Activated CD4-positive, alpha-beta T cell treated with anti-CD3 and anti-CD28 coated beads for 4 hours (primary cell): ENCODE data around the gene PTPRG.

Experiments
- DNase-seq, 2 donors: peaks; one replicate each; pipeline ENCODE4 v3.0.0-alpha.2; 2020

The PTPRG gene

GRCh38 chr3:61625429-61625828 is 64.1 kb downstream of the PTPRG start:
- DNase-seq, result no peak

- DNase-seq, result no peak
Measured at GRCh38 chr3:61626484-61626883, 65.1 kb downstream of the PTPRG start.

DNA sequence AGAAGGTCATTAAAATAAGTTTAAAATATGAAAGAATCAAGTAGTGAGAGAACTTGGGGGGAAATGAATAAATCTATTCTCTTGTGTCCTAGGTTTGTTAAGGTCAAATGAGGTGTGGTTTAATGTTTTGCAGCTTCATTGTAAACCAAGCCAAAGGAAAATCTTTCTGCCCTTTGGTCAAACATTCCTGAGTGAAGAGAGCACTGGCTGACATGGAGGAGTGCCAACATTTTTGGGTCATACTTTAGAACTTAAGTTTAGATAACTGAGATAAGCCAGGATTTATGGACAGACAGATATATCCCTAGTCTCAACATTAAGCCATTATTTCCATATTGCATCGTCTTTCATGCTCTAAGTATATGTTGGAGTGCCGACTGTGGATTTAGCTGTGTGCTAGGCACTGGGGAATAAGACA is 66.4 kb downstream of the PTPRG start:
- no peak for DNase-seq

GRCh38 chr3:61628636-61629035 is 67.3 kb downstream of the PTPRG start:
- DNase-seq, result no peak

GRCh38 chr3:61629442-61629841 is 68.1 kb downstream of the PTPRG start:
- DNase-seq, result no peak

DNA sequence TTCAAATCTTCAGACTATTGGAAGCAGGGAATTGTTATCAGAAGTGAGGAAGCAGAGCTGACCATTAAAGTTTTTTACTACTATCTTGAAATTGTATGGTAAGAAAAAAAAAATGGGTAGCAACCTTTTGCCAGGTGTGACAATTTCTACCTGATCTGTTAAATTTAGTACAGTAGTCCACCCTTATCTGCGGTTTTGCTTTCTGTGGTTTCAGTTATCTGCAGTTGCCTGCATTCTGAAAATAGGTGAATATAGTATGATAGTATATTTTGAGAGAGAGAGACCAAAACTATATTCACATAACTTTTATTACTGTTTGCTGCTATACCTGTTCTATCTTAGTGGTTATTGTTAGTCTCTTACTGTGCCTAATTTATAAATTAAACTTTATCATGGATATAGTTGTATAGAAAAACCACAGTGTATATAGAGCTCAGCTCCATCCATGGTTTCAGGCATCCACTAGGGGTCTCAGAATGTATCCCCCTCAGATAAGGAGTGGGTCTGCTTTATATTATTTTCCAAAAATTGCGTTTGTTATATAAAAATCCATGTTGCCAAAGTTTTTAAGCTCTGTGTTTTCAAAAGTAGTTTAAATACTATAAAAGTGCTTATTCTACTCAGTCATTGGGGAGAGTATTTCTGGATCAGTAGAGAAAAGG is 69.9 kb downstream of the PTPRG start:
- DNase-seq, result no peak

DNA sequence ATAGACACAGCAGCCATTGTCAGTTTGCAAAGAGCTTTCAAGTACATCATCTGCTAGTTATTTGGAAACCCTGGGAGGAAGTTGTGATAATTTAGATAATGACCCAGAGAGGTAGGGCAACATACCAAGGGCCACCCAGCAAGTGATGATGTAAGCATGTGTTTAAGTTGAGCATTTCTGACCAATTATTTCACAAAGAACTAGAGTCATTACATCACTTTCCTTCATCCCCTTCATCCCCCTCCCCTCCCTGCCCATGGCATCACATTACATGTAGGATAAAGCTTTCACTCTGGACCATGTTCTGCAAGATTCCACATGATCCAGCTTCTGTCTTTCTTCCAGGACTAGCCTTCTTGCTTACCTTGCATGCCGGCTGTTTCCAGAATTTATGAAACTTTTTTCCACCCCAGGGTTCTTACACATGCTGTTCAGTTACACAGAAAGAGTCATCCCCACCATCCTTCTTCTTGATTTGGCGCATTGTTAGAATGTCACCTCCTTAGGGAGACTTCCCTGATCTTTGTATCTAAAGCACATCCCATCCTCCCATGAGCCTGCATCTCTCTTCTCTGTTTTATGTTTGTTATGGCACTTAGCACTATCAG is 71.3 kb downstream of the PTPRG start:
- no peak for DNase-seq

GRCh38 chr3:61634678-61635077 is 73.3 kb downstream of the PTPRG start:
- no peak for DNase-seq

- DNase-seq, result no peak
Measured at GRCh38 chr3:61637088-61638051, 76.0 kb downstream of the PTPRG start.

- DNase-seq, result no peak
Measured at GRCh38 chr3:61638741-61639140, 77.4 kb downstream of the PTPRG start.

GRCh38 chr3:61639991-61640390 is 78.6 kb downstream of the PTPRG start:
- no peak for DNase-seq

DNA sequence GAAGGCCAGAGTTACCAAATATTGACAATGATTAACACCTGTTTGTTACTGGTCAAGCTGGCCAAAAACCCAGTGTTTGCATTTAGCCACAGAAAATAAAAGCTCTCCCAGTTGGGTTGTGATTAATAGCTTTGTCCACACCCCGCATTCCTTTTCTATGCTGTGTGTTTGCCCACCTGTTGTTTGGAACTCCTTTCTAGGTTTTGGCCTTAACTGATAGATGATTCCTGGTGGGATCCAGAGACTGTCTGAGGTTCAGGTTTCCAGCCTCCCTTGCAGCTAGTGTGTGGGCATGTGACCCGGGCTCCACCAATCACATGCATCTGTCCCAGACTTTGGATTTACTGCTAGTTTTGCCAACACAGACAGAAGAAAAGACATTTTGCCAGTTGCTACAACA is 83.8 kb downstream of the PTPRG start:
- no peak for DNase-seq

- DNase-seq, result no peak
Measured at GRCh38 chr3:61646360-61646759, 85.0 kb downstream of the PTPRG start.

- no peak for DNase-seq
Measured at GRCh38 chr3:61646851-61647525, 85.6 kb downstream of the PTPRG start.

- DNase-seq, result no peak
Measured at GRCh38 chr3:61648481-61648880, 87.1 kb downstream of the PTPRG start.

- DNase-seq, result no peak
Measured at GRCh38 chr3:61649381-61650170, 88.2 kb downstream of the PTPRG start.

GRCh38 chr3:61650276-61650675 is 88.9 kb downstream of the PTPRG start:
- no peak for DNase-seq

- no peak for DNase-seq
Measured at GRCh38 chr3:61650719-61651410, 89.5 kb downstream of the PTPRG start.

DNA sequence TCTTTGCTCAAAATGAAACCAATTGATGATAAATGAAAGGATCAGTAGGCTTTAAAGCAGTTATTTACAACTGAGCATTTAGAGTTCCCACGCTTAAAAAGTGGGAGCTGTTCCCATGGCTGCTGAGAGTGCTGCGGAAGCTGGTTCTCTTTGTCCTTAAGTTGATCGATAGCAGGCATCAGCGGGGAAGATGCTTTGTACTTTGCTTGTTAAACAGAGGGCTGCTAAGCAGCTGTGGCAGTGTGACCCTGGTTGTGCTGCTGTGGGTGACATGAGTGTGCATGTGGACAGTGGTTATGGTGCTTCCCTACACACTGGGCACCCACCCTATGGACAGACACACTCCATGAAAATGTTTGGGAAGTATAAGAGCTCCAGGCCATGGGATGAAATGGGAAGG is 96.3 kb downstream of the PTPRG start:
- DNase-seq, result no peak

DNA sequence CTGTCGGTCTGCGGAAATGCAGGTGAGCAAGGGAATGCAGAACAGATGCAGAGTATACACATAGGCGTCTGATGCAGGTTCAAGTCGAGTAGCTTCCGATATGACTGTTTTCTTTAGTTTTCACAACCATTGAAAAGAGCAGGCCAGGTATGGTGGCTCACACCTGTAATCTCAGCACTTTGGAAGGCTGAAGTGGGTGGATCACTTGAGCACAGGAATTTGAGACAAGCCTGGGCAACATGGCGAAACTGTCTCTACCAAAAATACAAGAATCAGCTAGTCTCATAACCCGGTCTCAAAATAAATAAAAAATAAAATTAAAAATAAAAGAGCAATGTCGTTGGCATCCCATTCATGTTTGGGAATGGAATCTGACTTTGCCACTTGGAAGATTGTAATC is 101.5 kb downstream of the PTPRG start:
- DNase-seq, result no peak

DNA sequence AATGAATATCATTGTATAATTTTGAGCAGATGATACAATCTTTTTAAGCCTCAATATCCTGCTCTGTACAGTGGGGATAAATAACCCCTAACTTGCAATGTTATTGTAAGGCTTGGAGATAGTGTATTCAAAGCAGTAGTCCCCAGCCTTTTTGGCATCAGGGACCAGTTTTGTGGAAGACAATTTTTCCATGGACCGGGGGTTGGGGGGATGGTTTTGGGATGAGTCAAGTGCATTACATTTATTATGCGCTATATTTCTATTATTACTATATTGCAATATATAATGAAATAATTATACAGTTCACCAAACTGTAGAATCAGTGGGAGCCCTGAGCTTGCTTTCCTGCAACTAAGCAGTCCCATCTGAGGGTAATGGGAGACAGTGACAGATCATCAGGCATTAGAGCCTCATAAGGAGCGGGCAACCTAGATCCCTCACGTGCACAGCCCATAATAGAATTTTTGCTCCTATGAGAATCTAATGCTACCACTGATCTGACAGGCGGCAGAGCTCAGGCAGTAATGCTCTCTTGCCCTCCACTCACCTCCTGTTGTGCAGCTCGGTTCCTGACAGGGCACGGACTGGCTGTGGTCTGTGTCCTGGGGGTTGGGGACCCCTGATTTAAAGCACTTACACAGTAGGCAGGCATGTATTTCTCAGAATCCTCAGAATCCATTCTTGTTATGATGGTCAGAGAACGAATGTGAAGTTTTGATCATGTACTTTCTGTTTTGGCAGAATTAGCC is 102.2 kb downstream of the PTPRG start:
- DNase-seq, result no peak
